HL-60 (cell line): Measurements from ENCODE around the gene SHB.

Experiments
- GABPA ChIP-seq: IDR thresholded peaks from 2 replicates; pipeline ENCODE4 v1.6.1; 2012; ENCODE audit warnings: low read depth
- TF ChIP-seq, protein P1 (sequence below): IDR thresholded peaks from 2 replicates; pipeline ENCODE4 v1.6.1; 2012; ENCODE audit warnings: low read depth; ENCODE audit not compliant: insufficient replicate concordance
- TF ChIP-seq, protein P2 (sequence below): IDR thresholded peaks from one replicate; pipeline ENCODE4 v1.5.1; 2011; ENCODE audit warnings: low read length, control low read depth, inconsistent platforms; ENCODE audit not compliant: insufficient read depth

DNA sequence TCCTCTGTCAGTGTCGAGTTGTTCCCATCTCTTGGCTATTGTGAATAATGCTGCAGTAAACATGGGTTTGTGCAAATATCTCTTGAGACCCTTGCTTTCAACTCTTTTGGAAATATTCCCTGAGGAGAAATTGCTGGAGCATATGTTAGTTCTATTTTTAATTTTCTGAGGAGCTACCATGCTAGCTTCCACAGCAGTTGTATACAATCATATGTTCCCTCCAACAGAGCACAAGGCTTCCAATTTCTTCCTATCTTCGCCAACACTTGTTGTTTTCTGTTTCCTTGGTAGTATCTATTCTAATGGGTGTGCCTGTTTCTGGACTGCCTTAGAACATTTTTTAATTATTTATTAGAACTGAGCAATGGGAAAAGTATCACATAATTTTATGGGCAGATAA lies 23.6 kb upstream of the SHB start:
- no peak for TF ChIP-seq GABPA
- TF ChIP-seq, protein P1, sequence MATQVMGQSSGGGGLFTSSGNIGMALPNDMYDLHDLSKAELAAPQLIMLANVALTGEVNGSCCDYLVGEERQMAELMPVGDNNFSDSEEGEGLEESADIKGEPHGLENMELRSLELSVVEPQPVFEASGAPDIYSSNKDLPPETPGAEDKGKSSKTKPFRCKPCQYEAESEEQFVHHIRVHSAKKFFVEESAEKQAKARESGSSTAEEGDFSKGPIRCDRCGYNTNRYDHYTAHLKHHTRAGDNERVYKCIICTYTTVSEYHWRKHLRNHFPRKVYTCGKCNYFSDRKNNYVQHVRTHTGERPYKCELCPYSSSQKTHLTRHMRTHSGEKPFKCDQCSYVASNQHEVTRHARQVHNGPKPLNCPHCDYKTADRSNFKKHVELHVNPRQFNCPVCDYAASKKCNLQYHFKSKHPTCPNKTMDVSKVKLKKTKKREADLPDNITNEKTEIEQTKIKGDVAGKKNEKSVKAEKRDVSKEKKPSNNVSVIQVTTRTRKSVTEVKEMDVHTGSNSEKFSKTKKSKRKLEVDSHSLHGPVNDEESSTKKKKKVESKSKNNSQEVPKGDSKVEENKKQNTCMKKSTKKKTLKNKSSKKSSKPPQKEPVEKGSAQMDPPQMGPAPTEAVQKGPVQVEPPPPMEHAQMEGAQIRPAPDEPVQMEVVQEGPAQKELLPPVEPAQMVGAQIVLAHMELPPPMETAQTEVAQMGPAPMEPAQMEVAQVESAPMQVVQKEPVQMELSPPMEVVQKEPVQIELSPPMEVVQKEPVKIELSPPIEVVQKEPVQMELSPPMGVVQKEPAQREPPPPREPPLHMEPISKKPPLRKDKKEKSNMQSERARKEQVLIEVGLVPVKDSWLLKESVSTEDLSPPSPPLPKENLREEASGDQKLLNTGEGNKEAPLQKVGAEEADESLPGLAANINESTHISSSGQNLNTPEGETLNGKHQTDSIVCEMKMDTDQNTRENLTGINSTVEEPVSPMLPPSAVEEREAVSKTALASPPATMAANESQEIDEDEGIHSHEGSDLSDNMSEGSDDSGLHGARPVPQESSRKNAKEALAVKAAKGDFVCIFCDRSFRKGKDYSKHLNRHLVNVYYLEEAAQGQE: no peak
- TF ChIP-seq, protein P2, sequence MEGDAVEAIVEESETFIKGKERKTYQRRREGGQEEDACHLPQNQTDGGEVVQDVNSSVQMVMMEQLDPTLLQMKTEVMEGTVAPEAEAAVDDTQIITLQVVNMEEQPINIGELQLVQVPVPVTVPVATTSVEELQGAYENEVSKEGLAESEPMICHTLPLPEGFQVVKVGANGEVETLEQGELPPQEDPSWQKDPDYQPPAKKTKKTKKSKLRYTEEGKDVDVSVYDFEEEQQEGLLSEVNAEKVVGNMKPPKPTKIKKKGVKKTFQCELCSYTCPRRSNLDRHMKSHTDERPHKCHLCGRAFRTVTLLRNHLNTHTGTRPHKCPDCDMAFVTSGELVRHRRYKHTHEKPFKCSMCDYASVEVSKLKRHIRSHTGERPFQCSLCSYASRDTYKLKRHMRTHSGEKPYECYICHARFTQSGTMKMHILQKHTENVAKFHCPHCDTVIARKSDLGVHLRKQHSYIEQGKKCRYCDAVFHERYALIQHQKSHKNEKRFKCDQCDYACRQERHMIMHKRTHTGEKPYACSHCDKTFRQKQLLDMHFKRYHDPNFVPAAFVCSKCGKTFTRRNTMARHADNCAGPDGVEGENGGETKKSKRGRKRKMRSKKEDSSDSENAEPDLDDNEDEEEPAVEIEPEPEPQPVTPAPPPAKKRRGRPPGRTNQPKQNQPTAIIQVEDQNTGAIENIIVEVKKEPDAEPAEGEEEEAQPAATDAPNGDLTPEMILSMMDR: no peak
